Rectal smooth muscle tissue (tissue), 1 donor: ENCODE results near the gene ZNF10.

ENCODE experiments used
- H3K27ac ChIP-seq: one replicate; pipeline ENCODE4 v1.7.0; 2013; ENCODE audit warnings: low read depth, low read length, inconsistent platforms
- H3K27me3 ChIP-seq: one replicate; pipeline ENCODE4 v1.7.0; 2013; ENCODE audit warnings: low read length; ENCODE audit not compliant: control insufficient read depth, insufficient read depth
- H3K36me3 ChIP-seq: one replicate; pipeline ENCODE4 v1.7.0; 2013; ENCODE audit warnings: low read length; ENCODE audit not compliant: control insufficient read depth, insufficient read depth
- H3K4me1 ChIP-seq: one replicate; pipeline ENCODE4 v1.7.0; 2013; ENCODE audit warnings: low read length; ENCODE audit not compliant: control insufficient read depth, insufficient read depth
- H3K4me3 ChIP-seq: one replicate; pipeline ENCODE4 v1.7.0; 2013; ENCODE audit warnings: low read length
- H3K9ac ChIP-seq: one replicate; pipeline ENCODE4 v1.7.0; 2013; ENCODE audit warnings: low read length

The ZNF10 gene

DNA sequence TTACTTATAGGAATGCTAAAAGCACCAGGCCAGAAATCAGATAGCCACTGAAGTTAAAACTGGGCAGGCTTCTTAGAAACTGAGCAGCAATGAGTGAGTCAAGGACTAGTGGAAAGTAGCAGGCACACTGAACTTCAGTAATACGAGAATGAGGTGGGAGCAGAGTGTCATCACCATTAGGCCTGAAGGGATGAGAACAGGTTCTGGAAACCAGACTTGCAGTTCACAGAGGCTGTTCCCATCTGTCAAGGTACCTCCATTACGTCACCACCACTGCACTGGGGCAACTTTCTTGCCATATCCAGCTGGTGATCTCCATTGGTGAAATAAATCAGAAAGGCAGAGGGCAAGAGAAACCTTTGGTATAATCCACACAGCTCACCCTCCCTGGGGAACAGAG, 15.6 kb downstream of the ZNF10 start:
- peaks cover 21% of the 10 kb centered on the region for H3K36me3 ChIP-seq
- no peak overlapping the region for H3K4me3 ChIP-seq
- no peaks in the 10 kb centered on the region for H3K27me3 ChIP-seq
- no peak overlapping the region for H3K9ac ChIP-seq
- no peaks in the 10 kb centered on the region for H3K4me1 ChIP-seq
- H3K27ac ChIP-seq, result no peak overlapping the region

DNA sequence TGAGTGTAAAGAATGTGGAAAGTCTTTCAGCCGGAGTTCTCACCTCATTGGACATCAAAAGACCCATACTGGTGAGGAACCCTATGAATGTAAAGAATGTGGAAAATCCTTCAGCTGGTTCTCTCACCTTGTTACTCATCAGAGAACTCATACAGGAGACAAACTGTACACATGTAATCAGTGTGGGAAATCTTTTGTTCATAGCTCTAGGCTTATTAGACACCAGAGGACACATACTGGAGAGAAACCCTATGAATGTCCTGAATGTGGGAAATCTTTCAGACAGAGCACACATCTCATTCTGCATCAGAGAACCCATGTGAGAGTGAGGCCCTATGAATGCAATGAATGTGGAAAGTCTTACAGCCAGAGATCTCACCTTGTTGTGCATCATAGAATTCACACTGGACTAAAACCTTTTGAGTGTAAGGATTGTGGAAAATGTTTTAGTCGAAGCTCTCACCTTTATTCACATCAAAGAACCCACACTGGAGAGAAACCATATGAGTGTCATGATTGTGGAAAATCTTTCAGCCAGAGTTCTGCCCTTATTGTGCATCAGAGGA, 25.8 kb downstream of the ZNF10 start:
- H3K4me3 ChIP-seq, result no peak overlapping the region

GRCh38 chr12:133165776-133166175, 35.3 kb downstream of the ZNF10 start:
- H3K4me3 ChIP-seq, result no peak overlapping the region
- H3K9ac ChIP-seq, result no peak overlapping the region
- H3K27me3 ChIP-seq, result no peaks in the 10 kb centered on the region
- H3K36me3 ChIP-seq, result no peaks in the 10 kb centered on the region
- no peak overlapping the region for H3K27ac ChIP-seq
- H3K4me1 ChIP-seq, result no peaks in the 10 kb centered on the region

More for the DNA sequence above, 25.8 kb downstream of the ZNF10 start:
- H3K36me3 ChIP-seq, result peaks cover 39% of the 10 kb centered on the region
- H3K9ac ChIP-seq, result no peak overlapping the region
- H3K27me3 ChIP-seq, result no peaks in the 10 kb centered on the region
- H3K4me1 ChIP-seq, result no peaks in the 10 kb centered on the region
- no peak overlapping the region for H3K27ac ChIP-seq

- Histone ChIP-seq H3K27ac (no peak overlapping the region), H3K27me3 (no peaks in the 10 kb centered on the region), H3K4me1 (no peaks in the 10 kb centered on the region), H3K4me3 (no peak overlapping the region), H3K36me3 (no peaks in the 10 kb centered on the region), H3K9ac (no peak overlapping the region)
Measured at GRCh38 chr12:133172491-133172890, 42.1 kb downstream of the ZNF10 start.

DNA sequence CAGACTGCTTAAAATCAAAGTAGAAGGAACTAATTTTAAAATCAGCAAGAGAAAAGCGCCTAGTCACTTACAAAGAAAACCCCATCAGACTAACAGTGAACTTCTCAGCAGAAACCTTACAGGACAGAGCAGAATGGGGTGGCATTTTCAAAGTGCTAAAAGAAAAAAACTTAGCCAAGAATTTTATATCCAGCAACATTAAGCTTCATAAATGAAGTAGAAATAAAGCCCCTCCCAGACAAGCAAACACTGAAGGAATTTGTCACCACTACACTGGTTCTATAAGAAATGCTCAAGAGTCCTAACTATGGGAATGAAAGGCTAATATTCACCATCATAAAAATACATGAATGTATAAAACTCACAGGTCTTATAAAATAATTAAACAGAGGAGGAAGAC, 44.5 kb downstream of the ZNF10 start:
- no peaks in the 10 kb centered on the region for H3K27me3 ChIP-seq
- H3K4me1 ChIP-seq, result no peaks in the 10 kb centered on the region
- H3K27ac ChIP-seq, result no peak overlapping the region
- H3K36me3 ChIP-seq, result no peaks in the 10 kb centered on the region
- H3K9ac ChIP-seq, result no peak overlapping the region
- no peak overlapping the region for H3K4me3 ChIP-seq

DNA sequence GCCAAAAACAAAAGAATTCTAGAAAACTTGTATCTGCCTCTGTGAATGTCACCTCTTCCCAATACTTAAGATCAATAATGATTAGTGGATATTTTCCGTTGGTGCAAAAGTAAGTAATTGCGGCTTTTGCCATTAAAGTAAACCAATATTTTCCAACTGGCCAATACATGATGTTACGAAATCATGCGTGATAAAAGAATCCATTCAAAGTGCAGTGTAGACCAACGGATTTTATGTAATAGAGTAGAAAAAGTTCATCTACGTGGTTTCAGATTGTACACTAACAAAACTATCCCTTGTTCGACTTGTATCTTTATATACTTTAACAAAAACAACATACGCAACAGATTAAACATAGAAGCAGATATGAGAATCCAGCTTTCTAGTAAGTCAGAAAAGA, 50.2 kb downstream of the ZNF10 start:
- H3K4me3 ChIP-seq, result no peak overlapping the region
- peaks cover 7% of the 10 kb centered on the region for H3K4me1 ChIP-seq
- H3K9ac ChIP-seq, result no peak overlapping the region
- H3K27me3 ChIP-seq, result no peaks in the 10 kb centered on the region
- peaks cover 12% of the 10 kb centered on the region for H3K36me3 ChIP-seq
- no peak overlapping the region for H3K27ac ChIP-seq

DNA sequence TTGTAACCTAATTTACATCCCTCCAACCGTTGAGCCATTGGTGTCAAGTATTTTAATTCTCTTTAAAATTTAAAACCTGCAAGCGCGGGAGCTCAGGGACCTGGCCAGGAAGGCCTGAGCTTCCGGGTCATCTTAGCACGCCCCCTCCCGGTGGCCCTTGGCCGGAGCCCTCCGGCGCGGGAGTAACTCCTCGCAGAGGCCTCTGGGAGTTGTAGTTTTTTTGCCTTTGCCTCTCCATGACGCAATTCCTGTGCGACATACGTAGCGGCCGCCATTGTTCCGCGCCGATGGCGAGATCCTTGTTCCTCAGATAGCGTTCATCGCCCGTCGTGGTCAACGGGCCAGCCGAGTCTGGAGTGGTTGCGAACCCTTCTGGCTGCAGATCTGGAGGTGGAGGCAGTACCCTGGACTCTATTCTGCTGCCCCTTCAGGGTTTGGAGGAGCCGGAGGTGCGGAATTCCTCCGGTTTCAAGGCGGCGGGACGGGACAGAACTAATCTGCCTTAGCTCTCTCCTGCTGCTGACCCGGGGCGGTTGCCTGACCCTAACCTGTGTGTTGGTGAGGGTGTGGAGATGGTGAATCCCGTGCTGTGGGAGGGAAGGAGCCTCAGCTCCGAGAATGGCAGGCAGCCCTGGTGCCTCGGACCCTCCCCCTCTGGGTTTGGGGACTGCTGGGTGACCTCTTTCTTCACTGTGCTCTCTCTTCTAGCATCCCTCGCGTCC, 51.0 kb downstream of the ZNF10 start, which contains the start of gene ZNF268:
TSS of gene ZNF268 (plus strand) at position 258 of the 722 bp plus-strand sequence. CDS start 503 bp downstream, outside the sequence.
- Histone ChIP-seq H3K4me1 (peaks cover 7% of the 10 kb centered on the region), H3K4me3 (peak within 1 kb of the TSS; percentile 100), H3K27ac (peak within 1 kb of the TSS; percentile 73), H3K9ac (peak within 1 kb of the TSS; percentile 90), H3K27me3 (no peaks in the 10 kb centered on the region), H3K36me3 (peaks cover 18% of the 10 kb centered on the region)

DNA sequence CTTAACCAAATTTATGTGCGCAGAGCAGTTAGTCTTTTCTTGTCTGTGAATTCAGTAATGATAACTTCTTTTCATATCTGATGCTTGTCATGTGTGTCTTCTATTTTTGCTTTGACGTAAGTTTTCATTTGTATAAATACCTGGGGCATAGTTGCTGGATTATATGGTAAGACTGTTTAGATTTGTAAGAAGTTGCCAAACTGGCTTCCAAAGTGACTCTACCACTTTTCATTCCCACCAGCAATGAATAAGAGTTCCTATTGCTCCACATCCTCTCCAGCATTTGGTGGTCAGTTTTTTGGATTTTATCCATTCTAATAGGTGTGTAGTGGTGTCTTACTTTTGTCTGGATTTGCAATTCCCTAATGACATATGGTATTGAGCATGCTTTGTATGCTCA, 59.7 kb downstream of the ZNF10 start:
- no peaks in the 10 kb centered on the region for H3K27me3 ChIP-seq
- H3K27ac ChIP-seq, result no peak overlapping the region
- H3K4me1 ChIP-seq, result no peaks in the 10 kb centered on the region
- no peak overlapping the region for H3K4me3 ChIP-seq
- peaks cover 76% of the 10 kb centered on the region for H3K36me3 ChIP-seq
- H3K9ac ChIP-seq, result no peak overlapping the region

GRCh38 chr12:133192847-133193246, 62.4 kb downstream of the ZNF10 start:
- H3K27ac ChIP-seq, result no peak overlapping the region
- H3K36me3 ChIP-seq, result peaks cover 66% of the 10 kb centered on the region
- no peak overlapping the region for H3K4me3 ChIP-seq
- H3K27me3 ChIP-seq, result no peaks in the 10 kb centered on the region
- H3K4me1 ChIP-seq, result no peaks in the 10 kb centered on the region
- H3K9ac ChIP-seq, result no peak overlapping the region

- Histone ChIP-seq H3K9ac (no peak overlapping the region), H3K4me3 (no peak overlapping the region), H3K4me1 (no peaks in the 10 kb centered on the region), H3K36me3 (peaks cover 26% of the 10 kb centered on the region), H3K27ac (no peak overlapping the region), H3K27me3 (no peaks in the 10 kb centered on the region)
Measured at GRCh38 chr12:133201888-133202287, 71.5 kb downstream of the ZNF10 start.

GRCh38 chr12:133202493-133203343, 72.3 kb downstream of the ZNF10 start:
- Histone ChIP-seq H3K27ac (no peak overlapping the region), H3K27me3 (no peaks in the 10 kb centered on the region), H3K4me3 (peak overlapping the region; percentile 11), H3K36me3 (peaks cover 26% of the 10 kb centered on the region), H3K9ac (no peak overlapping the region), H3K4me1 (no peaks in the 10 kb centered on the region)
